ENCODE results near the gene A2ML1. TPM values are rescaled to one million over a fixed set of nuclear protein-coding genes. Genes with fewer than 3 reads are reported as not detected.

Gene A2ML1
- total RNA-seq, 2 donors from 2014 or later, result 0.27 TPM; not detected in 1

- H3K4me3 ChIP-seq, result no peak overlapping the region
- DNase-seq (ENCODE audit: low spot score) (no peak), ATAC-seq (ENCODE audit: insufficient number of reproducible peaks, low FRiP score, low read depth) (no peak)
- no peaks in the 10 kb centered on the region for H3K27me3 ChIP-seq (replicated peaks; ENCODE audit: insufficient read depth)
- peaks cover 3% of the 10 kb centered on the region for H3K36me3 ChIP-seq
- no peak overlapping the region for H3K27ac ChIP-seq
- H3K4me1 ChIP-seq (ENCODE audit: control insufficient read depth in 1 of 2, low read depth in 2 of 2), result no peaks in the 10 kb centered on the region
- no peak for TF ChIP-seq CTCF (IDR thresholded peaks at IDR 0.05)
- no peaks in the 10 kb centered on the region for H3K9me3 ChIP-seq
These were observed 7.2 kb downstream of the A2ML1 start for GRCh38 chr12:8829621-8830020.

DNA sequence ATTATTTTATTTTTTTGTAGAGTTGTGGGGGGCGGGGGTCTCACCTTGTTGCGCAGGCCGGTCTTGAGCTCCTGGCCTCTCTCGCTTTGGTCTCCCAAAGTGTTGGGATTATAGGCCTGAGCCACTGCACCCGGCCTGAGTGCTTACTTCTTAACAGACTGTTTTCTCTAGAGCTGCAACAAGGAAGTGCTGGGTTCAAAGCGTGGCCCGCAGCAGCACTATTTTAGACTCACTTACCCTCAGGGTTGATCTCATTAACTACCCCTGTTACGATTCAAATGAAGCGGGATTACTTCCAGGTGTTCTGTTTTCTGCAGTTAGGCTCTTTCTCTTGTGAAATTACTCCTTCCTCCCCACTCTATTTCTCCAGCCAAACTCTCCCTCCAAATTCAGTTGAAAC lies 8.7 kb downstream of the A2ML1 start:
- Histone ChIP-seq H3K4me1 (ENCODE audit: control insufficient read depth in 1 of 2, low read depth in 2 of 2) (no peaks in the 10 kb centered on the region), H3K4me3 (no peak overlapping the region), H3K9me3 (no peaks in the 10 kb centered on the region), H3K36me3 (peaks cover 3% of the 10 kb centered on the region), H3K27ac (no peak overlapping the region), H3K27me3 (replicated peaks; ENCODE audit: insufficient read depth) (no peaks in the 10 kb centered on the region)
- no peak for DNase-seq (ENCODE audit: low spot score)
- TF ChIP-seq CTCF (IDR thresholded peaks at IDR 0.05), result no peak
- ATAC-seq (ENCODE audit: insufficient number of reproducible peaks, low FRiP score, low read depth), result no peak

GRCh38 chr12:8832500-8832899 lies 10.1 kb downstream of the A2ML1 start:
- H3K27me3 ChIP-seq (replicated peaks; ENCODE audit: insufficient read depth), result no peaks in the 10 kb centered on the region
- DNase-seq (ENCODE audit: low spot score) (no peak), ATAC-seq (ENCODE audit: insufficient number of reproducible peaks, low FRiP score, low read depth) (no peak)
- H3K36me3 ChIP-seq, result peaks cover 3% of the 10 kb centered on the region
- no peak overlapping the region for H3K27ac ChIP-seq
- TF ChIP-seq CTCF (IDR thresholded peaks at IDR 0.05), result no peak
- H3K9me3 ChIP-seq, result no peaks in the 10 kb centered on the region
- no peak overlapping the region for H3K4me3 ChIP-seq
- H3K4me1 ChIP-seq (ENCODE audit: control insufficient read depth in 1 of 2, low read depth in 2 of 2), result no peaks in the 10 kb centered on the region

- Histone ChIP-seq H3K27ac (no peak overlapping the region), H3K27me3 (replicated peaks; ENCODE audit: insufficient read depth) (no peaks in the 10 kb centered on the region), H3K9me3 (no peaks in the 10 kb centered on the region), H3K4me1 (ENCODE audit: control insufficient read depth in 1 of 2, low read depth in 2 of 2) (no peaks in the 10 kb centered on the region), H3K4me3 (no peak overlapping the region), H3K36me3 (no peaks in the 10 kb centered on the region)
- DNase-seq (ENCODE audit: low spot score) (no peak), ATAC-seq (ENCODE audit: insufficient number of reproducible peaks, low FRiP score, low read depth) (no peak)
- no peak for TF ChIP-seq CTCF (IDR thresholded peaks at IDR 0.05)
These were observed 11.8 kb downstream of the A2ML1 start for GRCh38 chr12:8834230-8834629.

GRCh38 chr12:8837291-8837690 lies 14.9 kb downstream of the A2ML1 start:
- Histone ChIP-seq H3K9me3 (no peaks in the 10 kb centered on the region), H3K4me1 (ENCODE audit: control insufficient read depth in 1 of 2, low read depth in 2 of 2) (no peaks in the 10 kb centered on the region), H3K4me3 (no peak overlapping the region), H3K27me3 (replicated peaks; ENCODE audit: insufficient read depth) (no peaks in the 10 kb centered on the region), H3K36me3 (no peaks in the 10 kb centered on the region), H3K27ac (no peak overlapping the region)
- DNase-seq (ENCODE audit: low spot score), result no peak
- TF ChIP-seq CTCF (IDR thresholded peaks at IDR 0.05), result no peak
- ATAC-seq (ENCODE audit: insufficient number of reproducible peaks, low FRiP score, low read depth), result no peak

Data from thoracic aorta (tissue), 2 donors.